HG03558 (cell line): ENCODE measurements around the gene NANOGP8.
"Not testable (repeated sequence)": the region's sequence is repeated elsewhere in the genome, so short reads cannot be mapped to it uniquely, and the experiment has no call there.

Source experiments
- ATAC-seq: cut with Tn5 transposase; IDR thresholded peaks from one replicate; pipeline ENCODE4 v1.9.1; 2021; ENCODE audit warnings: moderate number of reproducible peaks; ENCODE audit not compliant: unreplicated experiment; ENCODE audit errors: extremely low read depth

Gene NANOGP8

DNA sequence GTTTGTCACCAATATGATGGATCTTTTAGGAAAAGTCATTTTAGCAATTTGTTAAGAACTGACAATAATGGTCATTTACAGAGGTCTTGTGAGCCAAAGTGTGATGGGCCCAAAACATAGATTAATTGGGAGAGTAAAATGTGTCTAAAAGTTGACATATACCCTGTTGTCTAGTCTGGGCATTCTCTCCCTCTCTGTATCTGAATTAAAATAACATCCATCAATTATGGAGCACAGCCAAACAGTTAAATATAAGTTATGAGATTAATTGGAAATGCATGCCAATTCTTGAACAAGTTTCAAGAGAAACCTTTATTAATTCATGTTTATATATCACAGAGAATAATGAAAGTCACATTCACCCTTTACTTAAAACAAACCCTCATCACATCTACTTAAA is 13.6 kb upstream of the NANOGP8 start:
- no peak for ATAC-seq

- no peak for ATAC-seq
Observed at GRCh38 chr15:35095941-35096340, 10.8 kb upstream of the NANOGP8 start.

- no peak for ATAC-seq
Observed at GRCh38 chr15:35092846-35093245, 7.8 kb upstream of the NANOGP8 start.

- no peak for ATAC-seq
Observed at GRCh38 chr15:35092311-35092710, 7.2 kb upstream of the NANOGP8 start.

GRCh38 chr15:35090104-35090807 is 5.2 kb upstream of the NANOGP8 start:
- no peak for ATAC-seq

- no peak for ATAC-seq
Observed at GRCh38 chr15:35089551-35089950, 4.5 kb upstream of the NANOGP8 start.

DNA sequence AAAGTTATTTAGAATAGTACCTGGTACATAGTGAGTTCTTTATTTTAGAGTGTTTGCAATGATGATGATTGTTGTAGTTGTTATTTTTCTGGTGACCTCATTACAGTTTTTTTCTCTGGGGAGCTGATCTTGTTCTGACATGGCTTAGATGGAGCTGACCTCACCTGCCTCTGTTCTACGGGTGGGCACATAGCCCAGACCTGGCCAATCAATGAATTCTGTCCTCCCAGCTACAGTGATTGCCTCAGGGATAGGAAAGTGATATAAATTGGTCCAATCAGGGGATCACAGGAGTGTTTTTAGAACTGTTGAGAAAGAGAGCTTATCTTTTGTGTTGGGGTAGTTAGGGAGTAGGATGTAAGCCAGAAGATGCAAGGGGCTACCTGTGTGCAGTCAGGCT is 3.2 kb upstream of the NANOGP8 start:
- ATAC-seq = no peak

- no peak for ATAC-seq
Observed at GRCh38 chr15:35087759-35088158, 2.7 kb upstream of the NANOGP8 start.

DNA sequence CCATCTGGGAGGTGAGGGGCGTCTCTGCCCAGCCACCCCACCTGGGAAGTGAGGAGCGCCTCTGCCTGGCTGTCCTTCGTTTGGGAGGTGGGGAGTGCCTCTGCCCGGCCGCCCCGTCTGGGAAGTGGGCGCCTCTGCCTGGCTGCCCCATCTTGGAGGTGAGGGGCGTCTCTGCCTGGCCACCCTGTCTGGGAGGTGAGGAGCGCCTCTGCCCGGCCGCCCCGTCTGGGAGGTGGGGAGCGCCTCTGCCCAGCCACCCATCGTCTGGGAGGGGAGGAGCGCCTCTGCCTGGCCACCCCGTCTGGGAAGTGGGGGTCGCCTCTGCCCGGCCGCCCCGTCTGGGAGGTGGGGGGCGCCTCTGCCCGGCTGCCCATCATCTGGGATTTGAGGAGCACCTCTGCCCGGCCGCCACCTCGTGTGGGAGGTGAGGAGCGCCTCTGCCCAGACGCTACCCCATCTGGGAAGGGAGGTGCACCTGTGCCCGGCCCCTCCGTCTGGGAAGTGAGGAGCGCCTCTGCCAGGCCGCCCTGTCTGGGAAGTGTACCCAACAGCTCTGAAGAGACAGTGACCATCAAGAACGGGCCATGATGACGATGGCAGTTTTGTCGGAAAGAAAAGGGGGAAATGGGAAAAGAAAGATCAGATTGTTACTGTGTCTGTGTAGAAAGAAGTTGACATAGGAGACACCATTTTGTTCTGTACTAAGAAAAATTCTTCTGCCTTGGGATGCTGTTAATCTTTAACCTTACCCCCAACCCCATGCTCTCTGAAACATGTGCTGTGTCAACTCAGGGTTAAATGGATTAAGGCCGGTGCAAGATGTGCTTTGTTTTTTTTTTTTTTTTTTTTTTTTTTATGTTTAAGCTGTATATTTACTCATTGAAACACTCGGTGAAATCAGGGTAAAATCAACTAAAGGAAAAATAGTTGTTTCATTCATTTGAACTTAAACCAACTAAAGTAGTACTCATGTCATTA is 2.4 kb downstream of the NANOGP8 start:
- not testable (repeated sequence) for ATAC-seq

DNA sequence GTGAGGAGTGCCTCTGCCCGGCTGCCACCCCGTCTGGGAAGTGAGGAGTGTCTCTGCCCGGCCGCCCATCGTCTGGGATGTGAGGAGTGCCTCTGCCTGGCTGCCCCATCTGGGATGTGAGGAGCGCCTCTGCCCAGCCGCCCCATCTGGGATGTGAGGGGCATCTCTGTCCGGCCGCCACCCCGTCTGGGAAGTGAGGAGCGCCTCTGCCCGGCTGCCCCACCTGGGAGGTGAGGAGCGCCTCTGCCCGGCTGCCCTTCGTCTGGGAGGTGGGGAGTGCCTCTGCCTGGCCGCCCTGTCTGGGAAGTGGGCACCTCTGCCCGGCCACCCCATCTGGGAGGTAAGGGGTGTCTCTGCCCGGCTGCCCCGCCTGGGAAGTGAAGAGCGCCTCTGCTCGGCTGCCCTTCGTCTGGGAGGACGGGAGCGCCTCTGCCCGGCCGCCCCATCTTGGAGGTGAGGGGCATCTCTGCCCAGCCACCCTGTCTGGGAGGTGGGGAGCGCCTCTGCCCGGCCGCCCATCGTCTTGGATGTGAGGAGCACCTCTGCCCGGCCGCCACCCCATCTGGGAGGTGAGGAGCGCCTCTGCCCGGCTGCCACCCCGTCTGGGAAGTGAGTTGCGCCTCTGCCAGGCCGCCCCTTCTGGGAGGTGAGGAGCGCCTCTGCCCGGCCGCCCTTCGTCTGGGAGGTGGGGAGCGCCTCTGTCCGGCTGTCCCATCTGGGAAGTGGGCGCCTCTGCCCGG is 3.3 kb downstream of the NANOGP8 start:
- not testable (repeated sequence) for ATAC-seq

DNA sequence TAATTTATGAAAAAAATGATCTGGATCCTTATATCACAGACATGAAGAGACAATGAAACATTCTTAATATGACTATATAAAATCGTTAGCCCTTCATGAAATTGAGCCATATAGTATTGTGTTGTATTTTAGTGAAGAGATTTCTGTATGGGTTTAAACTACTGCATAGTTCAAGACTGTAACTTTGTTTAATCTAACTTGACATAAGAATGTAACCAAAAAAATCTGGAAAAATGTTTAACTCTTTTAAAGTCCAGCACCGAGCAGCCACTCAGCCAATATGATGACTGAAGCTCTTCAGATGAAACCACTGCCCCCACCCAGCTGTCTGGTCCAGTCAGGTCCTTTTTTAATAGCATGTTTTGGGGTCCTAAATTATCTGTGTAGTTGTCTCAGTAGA is 4.9 kb downstream of the NANOGP8 start:
- ATAC-seq = no peak

- no peak for ATAC-seq
Observed at GRCh38 chr15:35078221-35078915, 6.7 kb downstream of the NANOGP8 start.

GRCh38 chr15:35071106-35071505 is 14.0 kb downstream of the NANOGP8 start:
- no peak for ATAC-seq

- ATAC-seq = no peak
Observed at GRCh38 chr15:35068846-35069475, 16.1 kb downstream of the NANOGP8 start.

- no peak for ATAC-seq
Observed at GRCh38 chr15:35067496-35068347, 17.4 kb downstream of the NANOGP8 start.

DNA sequence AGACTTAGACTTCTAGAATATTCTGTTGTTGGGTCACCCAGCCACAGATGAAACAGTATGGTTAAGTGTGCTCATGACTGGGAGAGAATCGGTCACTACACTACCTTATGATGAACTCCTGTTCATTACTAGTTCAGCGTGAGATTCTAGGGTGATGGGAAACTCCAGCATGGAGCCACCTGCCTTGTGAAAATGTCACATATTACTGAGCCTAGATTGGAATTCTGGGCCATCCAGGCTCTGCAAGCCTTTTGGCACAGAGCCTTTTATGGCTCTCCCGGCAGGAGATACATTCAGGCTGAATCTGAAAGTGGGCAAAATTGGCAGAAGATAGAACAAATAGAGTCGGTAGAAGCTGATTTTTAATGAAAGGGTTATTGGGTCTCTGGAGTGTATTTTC is 19.0 kb downstream of the NANOGP8 start:
- no peak for ATAC-seq

DNA sequence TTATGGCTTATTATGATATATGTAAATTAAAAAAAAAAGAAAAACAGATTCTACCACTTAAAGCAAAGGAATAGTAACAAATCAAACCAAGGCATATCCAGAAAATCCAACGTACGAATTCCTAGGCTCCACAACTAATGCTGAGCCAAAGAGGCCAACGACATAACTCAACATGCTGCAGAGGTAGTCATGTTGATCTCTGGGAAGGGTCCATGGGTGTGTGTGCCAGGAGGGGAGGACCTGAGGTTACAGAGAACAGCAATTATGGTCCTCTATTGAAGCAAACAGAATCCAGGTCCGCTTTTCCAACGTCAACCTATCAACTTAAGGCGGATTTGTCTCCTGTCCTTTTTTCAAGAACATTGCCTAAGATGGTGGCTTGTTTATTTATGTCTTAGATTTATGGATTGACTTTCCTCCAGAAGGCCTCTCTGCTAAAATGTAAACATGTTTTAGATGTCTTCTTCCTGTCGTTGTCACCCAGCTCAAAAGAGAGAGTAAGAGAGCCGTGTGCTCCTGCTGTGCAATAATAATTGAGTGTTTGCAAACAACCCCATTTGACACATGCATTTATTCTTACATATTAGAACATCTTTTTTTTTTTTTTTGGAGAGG is 20.4 kb downstream of the NANOGP8 start:
- no peak for ATAC-seq

DNA sequence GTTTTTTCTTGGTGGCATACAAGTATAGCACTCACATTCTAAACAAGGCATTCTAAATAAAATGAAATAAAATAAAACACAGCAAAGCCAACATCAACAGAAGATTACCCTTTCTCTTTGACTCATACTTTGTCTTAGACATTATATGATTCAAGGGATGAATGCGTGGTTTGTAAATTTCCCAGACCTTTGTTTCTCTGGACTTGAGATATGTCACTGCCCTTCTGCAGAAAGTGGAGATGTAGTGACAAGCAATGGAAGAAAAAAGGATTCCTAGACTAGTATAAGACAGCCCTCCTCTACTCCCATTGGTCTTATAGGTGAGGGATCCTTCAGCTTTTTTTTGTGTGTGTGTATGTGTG is 22.4 kb downstream of the NANOGP8 start:
- no peak for ATAC-seq
